GM19328 (cell line): ENCODE measurements around the gene ARID1B.

Experiments
- ATAC-seq: cut with Tn5 transposase; IDR thresholded peaks from one replicate; pipeline ENCODE4 v1.9.1; 2021; ENCODE audit warnings: mild to moderate bottlenecking, moderate library complexity; ENCODE audit not compliant: unreplicated experiment

The ARID1B gene

DNA sequence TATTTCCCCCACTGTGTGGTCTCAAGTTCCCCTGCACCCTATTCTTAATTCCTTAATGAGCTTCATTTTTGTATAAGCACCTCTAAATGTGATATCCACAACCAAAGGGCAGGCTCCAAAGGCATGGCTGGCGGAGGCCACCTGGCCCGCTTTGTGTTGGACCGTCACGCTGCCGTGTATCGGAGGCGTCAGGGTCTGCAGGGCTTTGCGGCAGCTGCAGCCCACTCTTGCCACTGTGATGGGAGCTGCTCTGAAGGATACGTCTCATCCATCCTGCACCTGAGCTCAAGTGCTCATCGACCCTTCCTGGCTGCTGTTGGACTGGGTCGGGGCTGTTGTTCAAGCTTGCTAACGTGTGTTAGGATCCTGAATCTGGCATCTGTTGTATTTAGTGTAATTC, 177.6 kb downstream of the ARID1B start:
- no peak for ATAC-seq

DNA sequence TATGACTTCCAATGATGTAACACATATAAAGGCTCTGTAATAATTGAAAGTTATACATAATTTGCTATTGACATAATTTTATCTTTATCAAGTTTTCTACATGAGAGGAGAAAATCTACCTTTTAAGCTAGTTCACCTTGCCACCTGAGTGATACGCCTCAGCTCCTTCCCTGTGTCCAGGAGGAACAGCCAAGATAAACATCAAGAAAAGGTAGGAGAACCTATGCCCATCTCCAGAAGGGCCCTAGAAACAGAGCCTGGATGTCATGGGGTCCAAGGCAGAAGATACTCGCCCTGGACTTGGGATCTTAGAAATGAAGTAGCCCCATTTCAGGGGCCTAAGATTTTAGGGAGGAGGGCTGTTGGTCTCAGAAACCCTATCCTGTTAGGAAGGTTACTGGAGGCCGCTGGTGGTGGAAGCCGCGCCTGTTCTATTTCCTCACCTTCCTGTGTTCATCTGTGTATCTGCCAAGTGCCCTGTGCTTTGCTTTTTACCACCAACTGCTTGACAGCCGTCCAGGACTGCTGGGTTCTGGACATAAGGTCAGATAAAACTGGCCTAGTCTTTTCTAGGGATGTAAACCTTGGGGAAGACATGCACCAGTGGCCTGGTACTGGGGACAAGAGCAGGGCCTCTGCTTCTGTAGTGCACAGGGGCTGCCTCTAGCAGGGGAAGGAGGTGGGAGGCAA, 178.5 kb downstream of the ARID1B start:
- no peak for ATAC-seq

- no peak for ATAC-seq
These were observed 179.1 kb downstream of the ARID1B start for GRCh38 chr6:156956286-156956685.

DNA sequence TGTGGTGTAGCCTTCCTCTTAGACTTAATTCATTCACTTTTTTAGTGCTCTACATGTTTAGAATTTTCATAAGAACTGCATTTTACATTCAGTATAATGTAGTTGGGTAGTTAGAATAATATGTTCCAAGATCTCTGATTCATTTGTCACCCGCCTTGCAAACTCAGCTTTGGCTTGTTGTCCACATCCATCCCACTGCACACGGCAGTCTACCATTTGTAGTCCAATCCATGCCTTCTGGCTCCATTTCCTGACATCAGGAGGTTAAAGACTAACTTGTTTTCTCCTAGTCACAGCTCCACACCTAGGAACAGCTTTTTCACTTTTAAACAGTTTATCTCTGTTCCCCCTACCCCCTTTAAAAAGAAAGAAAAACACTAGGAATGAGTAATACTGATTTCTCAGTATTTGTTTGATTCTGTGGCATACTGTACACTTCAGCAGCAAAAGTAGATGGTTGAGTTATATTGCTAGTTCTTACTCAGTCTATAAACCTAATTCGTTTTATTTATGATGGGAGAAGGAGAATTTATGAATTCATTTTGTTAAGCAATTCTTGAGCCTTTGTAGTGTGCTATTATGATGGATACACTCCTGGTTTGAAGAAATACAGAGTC, 180.9 kb downstream of the ARID1B start:
- no peak for ATAC-seq

GRCh38 chr6:156960525-156960924, 183.3 kb downstream of the ARID1B start:
- no peak for ATAC-seq

- ATAC-seq: no peak
These were observed 184.2 kb downstream of the ARID1B start for GRCh38 chr6:156961282-156961892.

GRCh38 chr6:156963712-156964700, 186.8 kb downstream of the ARID1B start:
- no peak for ATAC-seq

GRCh38 chr6:156967852-156968251, 190.7 kb downstream of the ARID1B start:
- ATAC-seq: no peak

DNA sequence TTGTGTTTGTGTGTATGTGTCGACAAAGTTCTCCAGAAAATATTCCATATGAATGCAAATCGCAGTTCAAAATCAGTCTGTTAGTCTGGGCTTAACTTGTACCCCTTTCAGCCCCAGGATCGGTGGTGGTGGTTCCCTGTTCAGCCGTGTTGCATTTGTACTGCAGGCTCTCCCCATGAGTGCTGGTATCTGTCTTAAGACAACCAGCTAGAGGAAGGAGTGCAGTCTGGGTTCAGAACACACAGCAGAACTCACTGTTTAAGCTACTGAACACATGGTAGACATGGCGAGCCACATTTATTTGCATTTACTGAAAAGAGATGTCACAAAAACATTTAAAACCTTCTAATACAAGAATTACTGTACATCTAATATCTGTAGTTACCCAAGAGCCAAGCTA, 192.1 kb downstream of the ARID1B start:
- no peak for ATAC-seq

DNA sequence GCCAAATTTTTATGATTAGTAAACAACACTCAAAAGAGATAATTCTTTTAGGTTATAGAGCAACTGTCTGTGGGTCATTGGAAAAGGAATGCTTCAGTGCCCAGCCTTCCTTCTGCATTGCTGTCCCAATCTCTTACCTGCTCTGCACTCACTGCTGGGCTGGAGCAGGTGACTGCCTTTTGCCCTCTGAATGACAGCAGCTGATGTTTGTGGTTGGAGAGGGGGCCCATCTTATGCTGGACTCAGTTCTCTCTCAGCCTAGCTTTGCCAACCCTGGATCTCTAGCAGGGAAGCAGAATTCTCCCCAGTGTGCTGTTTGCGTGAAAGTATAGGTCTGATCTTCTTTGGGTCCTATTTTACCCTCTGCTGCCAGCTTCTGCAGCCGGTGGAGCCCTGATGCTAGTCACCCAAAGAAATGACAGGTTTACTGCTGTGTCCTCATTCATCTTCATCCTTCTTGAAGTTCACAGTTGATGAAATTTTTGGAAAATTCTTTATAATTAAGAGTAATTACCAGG, 193.5 kb downstream of the ARID1B start:
- no peak for ATAC-seq

GRCh38 chr6:156971153-156971885, 194.1 kb downstream of the ARID1B start:
- no peak for ATAC-seq

DNA sequence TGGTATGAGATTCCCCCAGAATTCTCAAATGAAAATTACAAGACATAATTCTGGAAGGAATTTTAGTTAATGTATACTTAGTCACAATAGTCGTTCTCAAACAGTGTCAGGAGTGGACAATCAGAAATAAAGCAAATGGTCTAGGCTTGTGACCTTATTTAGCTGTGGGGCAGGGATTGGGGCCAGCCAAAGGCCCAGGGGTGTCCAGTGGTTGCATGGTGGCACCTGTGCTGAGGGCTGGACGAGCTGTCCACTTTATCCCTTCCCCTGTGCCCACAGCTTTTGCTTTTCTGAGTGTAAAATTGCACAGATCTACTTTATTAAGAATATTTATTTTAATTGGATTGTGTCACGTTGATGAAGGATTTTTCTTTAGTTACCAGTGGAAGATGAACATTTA, 195.0 kb downstream of the ARID1B start:
- ATAC-seq: no peak

GRCh38 chr6:156974830-156975261, 197.7 kb downstream of the ARID1B start:
- ATAC-seq: no peak

- ATAC-seq: no peak
These were observed 198.2 kb downstream of the ARID1B start for GRCh38 chr6:156975414-156975813.

DNA sequence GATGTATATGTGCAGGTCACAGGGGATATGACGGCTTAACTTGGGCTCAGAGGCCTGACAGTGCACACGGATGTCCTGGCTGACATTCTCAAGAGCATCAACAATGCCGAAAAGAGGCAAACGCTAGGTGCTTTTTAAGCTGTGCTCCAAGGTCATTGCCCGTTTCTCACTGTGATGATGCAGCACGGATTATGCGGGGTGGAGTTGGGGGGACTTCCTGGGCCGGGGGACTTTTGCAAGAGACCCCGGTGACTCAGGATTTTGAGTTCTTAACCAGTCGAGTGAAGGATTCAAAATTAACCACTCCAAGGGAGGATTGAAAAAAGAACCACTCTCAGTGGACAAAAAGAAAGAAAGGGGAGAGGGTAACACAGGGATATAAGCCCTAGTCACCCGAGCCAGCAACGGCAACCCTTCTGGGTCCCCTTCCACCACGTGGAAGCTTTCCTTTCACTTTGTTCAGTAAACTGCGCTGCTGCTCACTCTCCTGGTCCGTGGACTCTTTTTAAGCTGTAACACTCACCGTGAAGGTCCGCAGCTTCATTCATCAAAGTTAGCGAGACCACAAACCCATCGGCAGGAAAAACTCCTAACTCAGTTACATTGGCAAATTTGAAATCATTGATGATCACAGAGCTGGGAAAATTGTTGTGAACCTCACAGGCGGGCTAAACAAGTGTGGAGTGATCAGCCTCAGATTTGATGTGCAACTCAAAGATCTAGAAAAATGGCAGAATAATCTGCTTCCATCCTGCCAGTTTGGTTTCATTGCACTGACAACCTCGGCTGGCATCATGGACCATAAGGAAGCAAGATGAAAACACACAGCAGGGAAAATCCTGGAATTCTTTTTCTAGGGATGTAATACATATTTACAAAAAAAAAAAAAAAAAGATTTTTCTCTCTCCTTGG, 199.3 kb downstream of the ARID1B start:
- no peak for ATAC-seq

- ATAC-seq: no peak
These were observed 200.5 kb downstream of the ARID1B start for GRCh38 chr6:156977527-156978291.

GRCh38 chr6:156978948-156979347, 201.8 kb downstream of the ARID1B start:
- ATAC-seq: no peak

DNA sequence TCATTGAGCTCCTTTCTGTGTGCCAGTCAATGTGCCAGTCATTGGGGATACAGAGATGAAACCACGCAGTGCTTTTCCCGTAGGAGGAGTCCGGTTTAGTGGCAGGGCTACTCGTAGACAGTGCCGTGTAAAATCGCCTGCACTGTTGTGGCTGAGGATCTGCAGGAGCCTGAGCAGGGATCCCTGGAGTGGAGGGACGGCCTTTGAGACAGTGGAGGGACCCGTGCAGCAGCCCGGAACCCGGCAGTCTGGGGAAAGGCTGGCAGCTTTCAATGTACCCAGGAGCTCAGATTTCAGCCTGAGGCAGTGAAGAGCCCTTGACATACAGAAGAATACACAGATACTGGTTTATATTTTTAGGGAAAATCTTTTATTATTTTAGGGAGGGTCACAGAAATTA, 203.3 kb downstream of the ARID1B start:
- ATAC-seq: no peak
